Bronchial epithelial cell (primary cell): ENCODE data around the gene RNF103. TPM values are rescaled to one million over a fixed set of nuclear protein-coding genes. Genes with fewer than 3 reads are reported as not detected.
A peak's percentile ranks its signal among the peaks of the same experiment; 100 is the strongest.

Experiments
- DNase-seq: peaks from one replicate; pipeline ENCODE4 v3.0.0-alpha.2; 2010; ENCODE audit warnings: low read depth
- FAIRE-seq: peaks from 2 replicates; lab custom pipeline; 2011; peaks lifted over from hg19 to GRCh38; lab: Jason Lieb, UNC
- H3K27me3 ChIP-seq: 2 replicates; pipeline ENCODE4 v1.5.1; 2011; ENCODE audit warnings: low read length; ENCODE audit not compliant: control insufficient read depth, insufficient read depth
- H3K36me3 ChIP-seq: 2 replicates; pipeline ENCODE4 v1.5.1; 2011; ENCODE audit warnings: low read length; ENCODE audit not compliant: control insufficient read depth, insufficient read depth
- H3K4me3 ChIP-seq: 2 replicates; pipeline ENCODE4 v1.5.1; 2011; ENCODE audit warnings: mild to moderate bottlenecking, low read depth, low read length, control low read depth
- total RNA-seq: library from RNA; depleted of rRNA; stranded (reverse); fragments of >200 nt; gene quantifications from 2 replicates; pipeline ENCODE4 v1.2.1, GENCODE V29; 2014
- TF ChIP-seq, protein P1 (sequence below): IDR thresholded peaks from 2 replicates; pipeline ENCODE4 v1.5.1; 2011; ENCODE audit warnings: mild to moderate bottlenecking, moderate library complexity, low read length, control low read depth, inconsistent platforms; ENCODE audit not compliant: insufficient read depth, severe bottlenecking

RNF103 gene
- total RNA-seq, 1 donor from 2014 or later = 18.2 TPM

GRCh38 chr2:86661333-86661732 lies 37.7 kb upstream of the RNF103 start:
- FAIRE-seq = no peak
- TF ChIP-seq, protein P1, sequence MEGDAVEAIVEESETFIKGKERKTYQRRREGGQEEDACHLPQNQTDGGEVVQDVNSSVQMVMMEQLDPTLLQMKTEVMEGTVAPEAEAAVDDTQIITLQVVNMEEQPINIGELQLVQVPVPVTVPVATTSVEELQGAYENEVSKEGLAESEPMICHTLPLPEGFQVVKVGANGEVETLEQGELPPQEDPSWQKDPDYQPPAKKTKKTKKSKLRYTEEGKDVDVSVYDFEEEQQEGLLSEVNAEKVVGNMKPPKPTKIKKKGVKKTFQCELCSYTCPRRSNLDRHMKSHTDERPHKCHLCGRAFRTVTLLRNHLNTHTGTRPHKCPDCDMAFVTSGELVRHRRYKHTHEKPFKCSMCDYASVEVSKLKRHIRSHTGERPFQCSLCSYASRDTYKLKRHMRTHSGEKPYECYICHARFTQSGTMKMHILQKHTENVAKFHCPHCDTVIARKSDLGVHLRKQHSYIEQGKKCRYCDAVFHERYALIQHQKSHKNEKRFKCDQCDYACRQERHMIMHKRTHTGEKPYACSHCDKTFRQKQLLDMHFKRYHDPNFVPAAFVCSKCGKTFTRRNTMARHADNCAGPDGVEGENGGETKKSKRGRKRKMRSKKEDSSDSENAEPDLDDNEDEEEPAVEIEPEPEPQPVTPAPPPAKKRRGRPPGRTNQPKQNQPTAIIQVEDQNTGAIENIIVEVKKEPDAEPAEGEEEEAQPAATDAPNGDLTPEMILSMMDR = no peak
- Histone ChIP-seq H3K36me3 (no peaks in the 10 kb centered on the region), H3K4me3 (no peak overlapping the region), H3K27me3 (no peaks in the 10 kb centered on the region)
- peak; percentile 13 for DNase-seq

DNA sequence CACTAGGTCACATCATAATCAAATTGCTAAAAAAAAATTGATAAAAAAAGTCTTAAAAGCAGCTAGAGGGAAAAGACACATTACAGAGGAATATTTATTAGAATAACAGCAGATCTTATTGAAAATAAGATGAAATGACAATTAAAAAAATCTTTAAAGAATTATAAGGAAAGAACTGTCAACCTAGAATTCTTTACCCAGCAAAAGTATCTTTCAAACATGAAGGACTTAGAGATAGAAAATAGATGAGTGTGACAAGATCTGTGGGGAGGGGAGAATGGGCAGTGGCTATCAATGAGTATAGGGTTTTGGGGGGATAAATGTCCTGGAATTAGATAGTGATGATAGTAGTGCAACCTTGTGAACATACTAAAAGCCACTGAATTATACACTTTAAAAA lies 26.5 kb upstream of the RNF103 start:
- no peak overlapping the region for H3K4me3 ChIP-seq
- H3K36me3 ChIP-seq = no peaks in the 10 kb centered on the region
- TF ChIP-seq, protein P1 = no peak
- H3K27me3 ChIP-seq = no peaks in the 10 kb centered on the region
- no peak for DNase-seq
- FAIRE-seq = no peak

DNA sequence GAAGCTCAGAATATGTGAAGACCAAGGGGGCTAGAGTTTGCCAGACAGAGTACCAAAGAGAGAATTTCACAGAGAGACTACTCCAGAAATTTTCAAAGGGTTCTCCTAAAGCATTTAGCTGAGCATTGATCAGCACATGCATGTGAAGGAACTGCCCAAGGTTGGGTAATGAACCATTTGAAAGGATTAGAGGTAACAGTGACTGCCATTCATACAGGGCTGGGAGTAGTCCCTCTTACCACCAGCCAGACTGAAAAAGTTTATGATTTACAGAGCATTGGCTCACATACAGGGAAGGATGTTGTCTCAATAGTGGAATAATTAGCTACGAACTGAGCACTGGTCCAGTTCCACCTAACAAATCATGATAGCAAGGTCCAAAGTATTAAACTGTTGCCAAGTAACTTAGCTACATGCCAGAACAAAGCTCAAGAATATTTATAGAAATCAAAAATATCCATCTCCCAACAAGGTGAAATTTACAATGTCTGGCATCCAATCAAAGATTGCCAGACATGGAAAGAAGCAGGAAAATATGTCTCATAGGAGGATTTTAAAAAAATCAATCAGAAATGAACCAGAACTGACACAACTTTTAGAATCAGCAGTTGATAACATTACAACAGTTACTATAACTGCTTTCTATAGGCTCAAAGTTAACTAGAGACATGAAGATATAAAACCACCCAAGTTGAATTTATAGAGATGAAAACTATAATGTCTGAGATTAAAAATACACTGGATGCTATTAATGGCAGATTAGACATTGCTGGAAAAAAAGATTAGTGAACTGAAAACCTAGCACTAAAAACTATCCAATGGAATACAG lies 25.7 kb upstream of the RNF103 start:
- TF ChIP-seq, protein P1 = no peak
- FAIRE-seq = no peak
- no peaks in the 10 kb centered on the region for H3K36me3 ChIP-seq

GRCh38 chr2:86648681-86649080 lies 25.0 kb upstream of the RNF103 start:
- no peak for FAIRE-seq
- no peak for DNase-seq
- no peaks in the 10 kb centered on the region for H3K27me3 ChIP-seq
- no peak overlapping the region for H3K4me3 ChIP-seq
- TF ChIP-seq, protein P1 = no peak
- no peaks in the 10 kb centered on the region for H3K36me3 ChIP-seq

More for the DNA sequence above, 25.7 kb upstream of the RNF103 start:
- Histone ChIP-seq H3K27me3 (no peaks in the 10 kb centered on the region), H3K4me3 (no peak overlapping the region)
- no peak for DNase-seq

- TF ChIP-seq, protein P1 = no peak
- no peaks in the 10 kb centered on the region for H3K36me3 ChIP-seq
- H3K27me3 ChIP-seq = no peaks in the 10 kb centered on the region
- DNase-seq (peak; percentile 19), FAIRE-seq (no peak)
- H3K4me3 ChIP-seq = no peak overlapping the region
These were observed 23.2 kb upstream of the RNF103 start for GRCh38 chr2:86646865-86647264.

DNA sequence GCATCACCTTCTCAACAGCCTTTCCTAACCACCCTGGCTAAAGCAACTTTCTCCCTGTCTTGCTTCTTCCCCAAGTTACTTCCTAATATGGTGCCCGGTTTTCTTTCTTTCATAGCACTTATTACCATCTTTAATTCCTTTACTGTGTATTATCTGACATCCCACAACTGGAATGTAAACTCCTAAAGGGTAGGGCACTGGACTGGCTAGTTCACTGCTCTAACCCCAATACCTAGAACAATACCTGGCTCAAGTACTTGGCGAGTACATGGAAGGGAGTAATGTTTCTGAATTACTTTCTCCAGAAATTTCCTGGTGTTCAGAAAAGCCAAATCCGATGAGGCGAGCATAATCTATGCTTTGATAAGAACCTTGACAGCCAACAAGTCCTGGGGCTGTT lies 22.7 kb upstream of the RNF103 start:
- DNase-seq (no peak), FAIRE-seq (peak; percentile 13)
- no peaks in the 10 kb centered on the region for H3K27me3 ChIP-seq
- no peaks in the 10 kb centered on the region for H3K36me3 ChIP-seq
- H3K4me3 ChIP-seq = no peak overlapping the region
- TF ChIP-seq, protein P1 = no peak
